Measurements from ENCODE around the gene SPPL2A. TPM values are rescaled to one million over a fixed set of nuclear protein-coding genes. Genes with fewer than 3 reads are reported as not detected.

SPPL2A gene
- total and polyA plus RNA-seq, 4 donors = 41.5 to 111 (median 55.9) TPM

GRCh38 chr15:50803479-50804180 lies 38.1 kb upstream of the SPPL2A start:
- no peak for DNase-seq (ENCODE audit: low read depth in 4 of 6, low spot score in 6 of 6)
- H3K27ac ChIP-seq (ENCODE audit: low read depth, low read length) = no peak overlapping the region
- WGBS (ENCODE audit: insufficient coverage) = 88% methylated on average over 1 of the region's 2 CpGs

GRCh38 chr15:50800715-50801114 lies 35.2 kb upstream of the SPPL2A start:
- 100% methylated on average over 1 of the region's 1 CpG for WGBS (ENCODE audit: insufficient coverage)
- no peak for DNase-seq (ENCODE audit: low read depth in 4 of 6, low spot score in 6 of 6)
- no peaks in the 10 kb centered on the region for H3K36me3 ChIP-seq (ENCODE audit: control insufficient read depth, insufficient read depth, low read length)
- no peaks in the 10 kb centered on the region for H3K4me1 ChIP-seq (ENCODE audit: control insufficient read depth, insufficient read depth, low read length)
- no peaks in the 10 kb centered on the region for H3K9me3 ChIP-seq (ENCODE audit: control insufficient read depth, insufficient read depth, low read length)
- no peaks in the 10 kb centered on the region for H3K27me3 ChIP-seq (ENCODE audit: control insufficient read depth, insufficient read depth, low read length)
- H3K4me3 ChIP-seq (ENCODE audit: low read depth, low read length) = no peak overlapping the region
- H3K27ac ChIP-seq (ENCODE audit: low read depth, low read length) = no peak overlapping the region

More at GRCh38 chr15:50803479-50804180, 38.1 kb upstream of the SPPL2A start:
- H3K4me3 ChIP-seq (ENCODE audit: low read depth, low read length) = no peak overlapping the region
- no peaks in the 10 kb centered on the region for H3K27me3 ChIP-seq (ENCODE audit: control insufficient read depth, insufficient read depth, low read length)
- no peaks in the 10 kb centered on the region for H3K4me1 ChIP-seq (ENCODE audit: control insufficient read depth, insufficient read depth, low read length)
- H3K36me3 ChIP-seq (ENCODE audit: control insufficient read depth, insufficient read depth, low read length) = no peaks in the 10 kb centered on the region
- H3K9me3 ChIP-seq (ENCODE audit: control insufficient read depth, insufficient read depth, low read length) = no peaks in the 10 kb centered on the region

- no peaks in the 10 kb centered on the region for H3K4me1 ChIP-seq (ENCODE audit: control insufficient read depth, insufficient read depth, low read length)
- H3K9me3 ChIP-seq (ENCODE audit: control insufficient read depth, insufficient read depth, low read length) = no peaks in the 10 kb centered on the region
- no peak for DNase-seq (ENCODE audit: low read depth in 4 of 6, low spot score in 6 of 6)
- H3K4me3 ChIP-seq (ENCODE audit: low read depth, low read length) = no peak overlapping the region
- no peaks in the 10 kb centered on the region for H3K27me3 ChIP-seq (ENCODE audit: control insufficient read depth, insufficient read depth, low read length)
- H3K27ac ChIP-seq (ENCODE audit: low read depth, low read length) = no peak overlapping the region
- no peaks in the 10 kb centered on the region for H3K36me3 ChIP-seq (ENCODE audit: control insufficient read depth, insufficient read depth, low read length)
- WGBS (ENCODE audit: insufficient coverage) = 69% methylated on average over 3 of the region's 3 CpGs
Measured at GRCh38 chr15:50798684-50799083, 33.2 kb upstream of the SPPL2A start.

- no peaks in the 10 kb centered on the region for H3K4me1 ChIP-seq (ENCODE audit: control insufficient read depth, insufficient read depth, low read length)
- DNase-seq (ENCODE audit: low read depth in 4 of 6, low spot score in 6 of 6) = no peak
Measured at GRCh38 chr15:50797926-50798325, 32.4 kb upstream of the SPPL2A start.

GRCh38 chr15:50791486-50791885 lies 26.0 kb upstream of the SPPL2A start:
- no peak overlapping the region for H3K27ac ChIP-seq (ENCODE audit: low read depth, low read length)
- WGBS (ENCODE audit: insufficient coverage) = 60% methylated on average over 1 of the region's 4 CpGs

More at GRCh38 chr15:50797926-50798325, 32.4 kb upstream of the SPPL2A start:
- WGBS (ENCODE audit: insufficient coverage) = 86% methylated on average over 1 of the region's 1 CpG
- no peak overlapping the region for H3K27ac ChIP-seq (ENCODE audit: low read depth, low read length)
- no peaks in the 10 kb centered on the region for H3K9me3 ChIP-seq (ENCODE audit: control insufficient read depth, insufficient read depth, low read length)
- H3K27me3 ChIP-seq (ENCODE audit: control insufficient read depth, insufficient read depth, low read length) = no peaks in the 10 kb centered on the region
- H3K4me3 ChIP-seq (ENCODE audit: low read depth, low read length) = no peak overlapping the region
- H3K36me3 ChIP-seq (ENCODE audit: control insufficient read depth, insufficient read depth, low read length) = no peaks in the 10 kb centered on the region

GRCh38 chr15:50790778-50791453 lies 25.4 kb upstream of the SPPL2A start:
- 50% methylated on average over 2 of the region's 7 CpGs for WGBS (ENCODE audit: insufficient coverage)

More at GRCh38 chr15:50791486-50791885, 26.0 kb upstream of the SPPL2A start:
- no peaks in the 10 kb centered on the region for H3K9me3 ChIP-seq (ENCODE audit: control insufficient read depth, insufficient read depth, low read length)
- H3K4me3 ChIP-seq (ENCODE audit: low read depth, low read length) = no peak overlapping the region
- H3K4me1 ChIP-seq (ENCODE audit: control insufficient read depth, insufficient read depth, low read length) = no peaks in the 10 kb centered on the region
- no peaks in the 10 kb centered on the region for H3K27me3 ChIP-seq (ENCODE audit: control insufficient read depth, insufficient read depth, low read length)
- no peak for DNase-seq (ENCODE audit: low read depth in 4 of 6, low spot score in 6 of 6)
- H3K36me3 ChIP-seq (ENCODE audit: control insufficient read depth, insufficient read depth, low read length) = no peaks in the 10 kb centered on the region

GRCh38 chr15:50786871-50787270 lies 21.4 kb upstream of the SPPL2A start:
- no peak overlapping the region for H3K27ac ChIP-seq (ENCODE audit: low read depth, low read length)
- H3K4me1 ChIP-seq (ENCODE audit: control insufficient read depth, insufficient read depth, low read length) = no peaks in the 10 kb centered on the region
- no peaks in the 10 kb centered on the region for H3K9me3 ChIP-seq (ENCODE audit: control insufficient read depth, insufficient read depth, low read length)
- H3K4me3 ChIP-seq (ENCODE audit: low read depth, low read length) = no peak overlapping the region
- H3K36me3 ChIP-seq (ENCODE audit: control insufficient read depth, insufficient read depth, low read length) = no peaks in the 10 kb centered on the region
- DNase-seq (ENCODE audit: low read depth in 4 of 6, low spot score in 6 of 6) = peak in 1 of 6 donors; percentile 31
- H3K27me3 ChIP-seq (ENCODE audit: control insufficient read depth, insufficient read depth, low read length) = no peaks in the 10 kb centered on the region
- 67% methylated on average over 1 of the region's 3 CpGs for WGBS (ENCODE audit: insufficient coverage)

More at GRCh38 chr15:50790778-50791453, 25.4 kb upstream of the SPPL2A start:
- no peak for DNase-seq (ENCODE audit: low read depth in 4 of 6, low spot score in 6 of 6)
- Histone ChIP-seq H3K4me3 (ENCODE audit: low read depth, low read length) (no peak overlapping the region), H3K9me3 (ENCODE audit: control insufficient read depth, insufficient read depth, low read length) (no peaks in the 10 kb centered on the region), H3K27me3 (ENCODE audit: control insufficient read depth, insufficient read depth, low read length) (no peaks in the 10 kb centered on the region), H3K27ac (ENCODE audit: low read depth, low read length) (no peak overlapping the region), H3K4me1 (ENCODE audit: control insufficient read depth, insufficient read depth, low read length) (no peaks in the 10 kb centered on the region), H3K36me3 (ENCODE audit: control insufficient read depth, insufficient read depth, low read length) (no peaks in the 10 kb centered on the region)

- WGBS (ENCODE audit: insufficient coverage) = 64% methylated on average over 2 of the region's 2 CpGs
- Histone ChIP-seq H3K27ac (ENCODE audit: low read depth, low read length) (no peak overlapping the region), H3K27me3 (ENCODE audit: control insufficient read depth, insufficient read depth, low read length) (no peaks in the 10 kb centered on the region), H3K4me1 (ENCODE audit: control insufficient read depth, insufficient read depth, low read length) (no peaks in the 10 kb centered on the region), H3K4me3 (ENCODE audit: low read depth, low read length) (no peak overlapping the region), H3K36me3 (ENCODE audit: control insufficient read depth, insufficient read depth, low read length) (no peaks in the 10 kb centered on the region), H3K9me3 (ENCODE audit: control insufficient read depth, insufficient read depth, low read length) (no peaks in the 10 kb centered on the region)
- DNase-seq (ENCODE audit: low read depth in 4 of 6, low spot score in 6 of 6) = peak in 2 of 6 donors; percentile 28 to 34
Measured at GRCh38 chr15:50786438-50786837, 20.9 kb upstream of the SPPL2A start.

GRCh38 chr15:50783895-50784294 lies 18.4 kb upstream of the SPPL2A start:
- H3K27ac ChIP-seq (ENCODE audit: low read depth, low read length) = no peak overlapping the region
- no peaks in the 10 kb centered on the region for H3K9me3 ChIP-seq (ENCODE audit: control insufficient read depth, insufficient read depth, low read length)
- no peaks in the 10 kb centered on the region for H3K4me1 ChIP-seq (ENCODE audit: control insufficient read depth, insufficient read depth, low read length)
- DNase-seq (ENCODE audit: low read depth in 4 of 6, low spot score in 6 of 6) = no peak
- no peaks in the 10 kb centered on the region for H3K27me3 ChIP-seq (ENCODE audit: control insufficient read depth, insufficient read depth, low read length)
- no peak overlapping the region for H3K4me3 ChIP-seq (ENCODE audit: low read depth, low read length)
- no peaks in the 10 kb centered on the region for H3K36me3 ChIP-seq (ENCODE audit: control insufficient read depth, insufficient read depth, low read length)

- no peaks in the 10 kb centered on the region for H3K27me3 ChIP-seq (ENCODE audit: control insufficient read depth, insufficient read depth, low read length)
- peak in 1 of 6 donors; percentile 75 for DNase-seq (ENCODE audit: low read depth in 4 of 6, low spot score in 6 of 6)
- H3K9me3 ChIP-seq (ENCODE audit: control insufficient read depth, insufficient read depth, low read length) = no peaks in the 10 kb centered on the region
- no peaks in the 10 kb centered on the region for H3K4me1 ChIP-seq (ENCODE audit: control insufficient read depth, insufficient read depth, low read length)
- no CpG with 5 or more reads among the region's 2 CpGs for WGBS (ENCODE audit: insufficient coverage)
- no peaks in the 10 kb centered on the region for H3K36me3 ChIP-seq (ENCODE audit: control insufficient read depth, insufficient read depth, low read length)
- H3K4me3 ChIP-seq (ENCODE audit: low read depth, low read length) = no peak overlapping the region
- H3K27ac ChIP-seq (ENCODE audit: low read depth, low read length) = no peak overlapping the region
Measured at GRCh38 chr15:50783411-50783810, 17.9 kb upstream of the SPPL2A start.
